HEK293 (cell line): ENCODE measurements around the gene NAGLU.

ENCODE experiments used
- FEZF1 ChIP-seq: fragments of 450-650 bp; formaldehyde crosslinking; IDR thresholded peaks from 2 replicates; pipeline ENCODE4 v1.5.1; 2016; ENCODE audit warnings: missing biosample characterization, missing genetic modification characterization
- IKZF3 ChIP-seq: fragments of 450-650 bp; IDR thresholded peaks from 2 replicates; pipeline ENCODE4 v1.5.0; 2018; ENCODE audit warnings: missing biosample characterization, mild to moderate bottlenecking, missing genetic modification characterization, moderate library complexity
- KLF1 ChIP-seq: fragments of 450-650 bp; formaldehyde crosslinking; IDR thresholded peaks from 2 replicates; pipeline ENCODE4 v1.5.1; 2016; ENCODE audit warnings: missing biosample characterization, missing genetic modification characterization
- KLF10 ChIP-seq: fragments of 450-650 bp; IDR thresholded peaks from 2 replicates; pipeline ENCODE4 v1.5.1; 2018; ENCODE audit warnings: missing biosample characterization, mild to moderate bottlenecking, missing genetic modification characterization
- KLF9 ChIP-seq: fragments of 450-650 bp; formaldehyde crosslinking; IDR thresholded peaks from 2 replicates; pipeline ENCODE4 v1.5.1; 2016; ENCODE audit warnings: missing biosample characterization, missing genetic modification characterization, low read depth
- MYNN ChIP-seq: fragments of 450-650 bp; formaldehyde crosslinking; IDR thresholded peaks from 2 replicates; pipeline ENCODE4 v1.5.1; 2016; ENCODE audit warnings: missing biosample characterization, missing genetic modification characterization, borderline replicate concordance
- MZF1 ChIP-seq: fragments of 450-650 bp; formaldehyde crosslinking; IDR thresholded peaks from 2 replicates; pipeline ENCODE4 v1.5.1; 2017; ENCODE audit warnings: missing biosample characterization, missing genetic modification characterization, borderline replicate concordance
- OVOL3 ChIP-seq: fragments of 450-650 bp; formaldehyde crosslinking; IDR thresholded peaks from 2 replicates; pipeline ENCODE4 v1.5.1; 2016; ENCODE audit warnings: missing biosample characterization, missing genetic modification characterization
- SETDB1 ChIP-seq: IDR thresholded peaks from one replicate; pipeline ENCODE4 v1.6.1; 2017; ENCODE audit warnings: mild to moderate bottlenecking, low read length, moderate library complexity, mixed read lengths; ENCODE audit not compliant: insufficient read length
- WT1 ChIP-seq: fragments of 450-650 bp; formaldehyde crosslinking; IDR thresholded peaks from 2 replicates; pipeline ENCODE4 v1.5.1; 2016; ENCODE audit warnings: missing biosample characterization, missing genetic modification characterization
- ZFHX2 ChIP-seq: fragments of 450-650 bp; formaldehyde crosslinking; conservative IDR thresholded peaks from 2 replicates; pipeline ENCODE4 v1.5.1; 2016; ENCODE audit warnings: missing biosample characterization, missing genetic modification characterization
- ZFP69B ChIP-seq: fragments of 450-650 bp; formaldehyde crosslinking; IDR thresholded peaks from 2 replicates; pipeline ENCODE4 v1.5.1; 2016; ENCODE audit warnings: missing biosample characterization, missing genetic modification characterization
- ZIC2 ChIP-seq: fragments of 450-650 bp; formaldehyde crosslinking; IDR thresholded peaks from 2 replicates; pipeline ENCODE4 v1.5.1; 2016; ENCODE audit warnings: missing biosample characterization, missing genetic modification characterization
- ZNF112 ChIP-seq: fragments of 450-650 bp; formaldehyde crosslinking; IDR thresholded peaks from 2 replicates; pipeline ENCODE4 v1.5.0; 2017; ENCODE audit warnings: missing biosample characterization, missing genetic modification characterization
- ZNF2 ChIP-seq: fragments of 450-650 bp; formaldehyde crosslinking; IDR thresholded peaks from 2 replicates; pipeline ENCODE4 v1.5.1; 2016; ENCODE audit warnings: missing biosample characterization, missing genetic modification characterization
- ZNF391 ChIP-seq: fragments of 450-650 bp; formaldehyde crosslinking; IDR thresholded peaks from 2 replicates; pipeline ENCODE4 v1.5.1; 2016; ENCODE audit warnings: low read depth, missing biosample characterization, missing genetic modification characterization, borderline replicate concordance
- ZNF394 ChIP-seq: fragments of 450-650 bp; formaldehyde crosslinking; IDR thresholded peaks from 2 replicates; pipeline ENCODE4 v1.5.1; 2016; ENCODE audit warnings: missing biosample characterization, missing genetic modification characterization, mild to moderate bottlenecking, moderate library complexity, borderline replicate concordance
- ZNF529 ChIP-seq: fragments of 450-650 bp; formaldehyde crosslinking; IDR thresholded peaks from 2 replicates; pipeline ENCODE4 v1.5.1; 2017; ENCODE audit warnings: missing genetic modification characterization, missing biosample characterization; ENCODE audit not compliant: insufficient replicate concordance
- ZNF585B ChIP-seq: fragments of 450-650 bp; formaldehyde crosslinking; IDR thresholded peaks from 2 replicates; pipeline ENCODE4 v1.5.1; 2016; ENCODE audit warnings: missing biosample characterization, missing genetic modification characterization
- ZNF600 ChIP-seq: fragments of 450-650 bp; formaldehyde crosslinking; IDR thresholded peaks from 2 replicates; pipeline ENCODE4 v1.5.1; 2016; ENCODE audit warnings: missing biosample characterization, missing genetic modification characterization
- ZNF76 ChIP-seq: fragments of 450-650 bp; formaldehyde crosslinking; IDR thresholded peaks from 2 replicates; pipeline ENCODE4; 2016; ENCODE audit warnings: low read depth, missing biosample characterization, missing genetic modification characterization, borderline replicate concordance
- ZNF776 ChIP-seq: fragments of 450-650 bp; formaldehyde crosslinking; IDR thresholded peaks from 2 replicates; pipeline ENCODE4 v1.5.0; 2017; ENCODE audit warnings: missing biosample characterization, missing genetic modification characterization, borderline replicate concordance
- ZXDB ChIP-seq: fragments of 450-650 bp; formaldehyde crosslinking; IDR thresholded peaks from 2 replicates; pipeline ENCODE4 v1.5.1; 2016; ENCODE audit warnings: missing biosample characterization, missing genetic modification characterization
- TF ChIP-seq, protein P1 (sequence below): fragments of 450-650 bp; formaldehyde crosslinking; IDR thresholded peaks from 2 replicates; pipeline ENCODE4 v1.5.1; 2016; ENCODE audit warnings: missing biosample characterization, missing genetic modification characterization
- TF ChIP-seq, protein P2 (sequence below): fragments of 450-650 bp; formaldehyde crosslinking; IDR thresholded peaks from 2 replicates; pipeline ENCODE4 v1.5.1; 2017; ENCODE audit warnings: missing biosample characterization, missing genetic modification characterization
- TF ChIP-seq, protein P3 (sequence below): fragments of 450-650 bp; formaldehyde crosslinking; IDR thresholded peaks from 2 replicates; pipeline ENCODE4 v1.5.1; 2016; ENCODE audit warnings: missing biosample characterization, missing genetic modification characterization
- TF ChIP-seq, protein P4 (sequence below): fragments of 450-650 bp; formaldehyde crosslinking; IDR thresholded peaks from 2 replicates; pipeline ENCODE4 v1.5.1; 2016; ENCODE audit warnings: missing biosample characterization, missing genetic modification characterization
- TF ChIP-seq, protein P5 (sequence below): fragments of 450-650 bp; formaldehyde crosslinking; IDR thresholded peaks from 2 replicates; pipeline ENCODE4 v1.5.1; 2016; ENCODE audit warnings: missing biosample characterization, missing genetic modification characterization
- TF ChIP-seq, protein P6 (sequence below): fragments of 450-650 bp; formaldehyde crosslinking; IDR thresholded peaks from 2 replicates; pipeline ENCODE4 v1.5.0; 2017; ENCODE audit warnings: missing biosample characterization, missing genetic modification characterization, borderline replicate concordance

NAGLU gene

DNA sequence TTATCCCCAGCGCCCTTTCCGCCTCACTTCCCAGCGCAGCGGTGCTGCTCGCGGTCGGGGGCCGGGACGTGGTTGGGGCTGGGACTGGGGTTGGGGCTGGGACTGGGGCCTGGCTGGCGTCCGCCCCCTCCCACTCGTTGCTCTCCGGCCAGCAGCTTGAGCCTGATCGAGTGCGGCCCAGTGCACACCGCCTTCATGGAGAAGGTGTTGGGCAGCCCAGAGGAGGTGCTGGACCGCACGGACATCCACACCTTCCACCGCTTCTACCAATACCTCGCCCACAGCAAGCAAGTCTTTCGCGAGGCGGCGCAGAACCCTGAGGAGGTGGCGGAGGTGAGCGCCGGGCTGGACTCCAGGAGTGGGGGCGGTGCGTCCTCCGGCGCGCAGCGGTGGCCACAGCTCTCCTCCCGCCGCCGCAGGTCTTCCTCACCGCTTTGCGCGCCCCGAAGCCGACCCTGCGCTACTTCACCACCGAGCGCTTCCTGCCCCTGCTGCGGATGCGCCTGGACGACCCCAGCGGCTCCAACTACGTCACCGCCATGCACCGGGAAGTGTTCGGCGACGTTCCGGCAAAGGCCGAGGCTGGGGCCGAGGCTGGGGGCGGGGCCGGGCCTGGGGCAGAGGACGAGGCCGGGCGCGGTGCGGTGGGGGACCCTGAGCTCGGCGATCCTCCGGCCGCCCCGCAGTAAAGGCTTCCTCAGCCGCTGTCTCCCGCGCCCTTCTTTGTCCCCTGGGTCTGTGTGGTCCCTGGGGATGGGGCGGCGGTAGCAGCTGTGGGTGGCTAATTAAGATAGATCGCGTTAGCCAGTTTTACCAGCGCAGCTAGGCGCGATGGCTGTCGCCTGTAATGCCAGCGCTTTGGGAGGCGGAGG lies 18.4 kb downstream of the NAGLU start (continued):
- TF ChIP-seq, protein P1, sequence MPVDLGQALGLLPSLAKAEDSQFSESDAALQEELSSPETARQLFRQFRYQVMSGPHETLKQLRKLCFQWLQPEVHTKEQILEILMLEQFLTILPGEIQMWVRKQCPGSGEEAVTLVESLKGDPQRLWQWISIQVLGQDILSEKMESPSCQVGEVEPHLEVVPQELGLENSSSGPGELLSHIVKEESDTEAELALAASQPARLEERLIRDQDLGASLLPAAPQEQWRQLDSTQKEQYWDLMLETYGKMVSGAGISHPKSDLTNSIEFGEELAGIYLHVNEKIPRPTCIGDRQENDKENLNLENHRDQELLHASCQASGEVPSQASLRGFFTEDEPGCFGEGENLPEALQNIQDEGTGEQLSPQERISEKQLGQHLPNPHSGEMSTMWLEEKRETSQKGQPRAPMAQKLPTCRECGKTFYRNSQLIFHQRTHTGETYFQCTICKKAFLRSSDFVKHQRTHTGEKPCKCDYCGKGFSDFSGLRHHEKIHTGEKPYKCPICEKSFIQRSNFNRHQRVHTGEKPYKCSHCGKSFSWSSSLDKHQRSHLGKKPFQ (tag by site-specific recombination), result no peak
- TF ChIP-seq, protein P2, sequence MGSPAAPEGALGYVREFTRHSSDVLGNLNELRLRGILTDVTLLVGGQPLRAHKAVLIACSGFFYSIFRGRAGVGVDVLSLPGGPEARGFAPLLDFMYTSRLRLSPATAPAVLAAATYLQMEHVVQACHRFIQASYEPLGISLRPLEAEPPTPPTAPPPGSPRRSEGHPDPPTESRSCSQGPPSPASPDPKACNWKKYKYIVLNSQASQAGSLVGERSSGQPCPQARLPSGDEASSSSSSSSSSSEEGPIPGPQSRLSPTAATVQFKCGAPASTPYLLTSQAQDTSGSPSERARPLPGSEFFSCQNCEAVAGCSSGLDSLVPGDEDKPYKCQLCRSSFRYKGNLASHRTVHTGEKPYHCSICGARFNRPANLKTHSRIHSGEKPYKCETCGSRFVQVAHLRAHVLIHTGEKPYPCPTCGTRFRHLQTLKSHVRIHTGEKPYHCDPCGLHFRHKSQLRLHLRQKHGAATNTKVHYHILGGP (tag by site-specific recombination), result no peak
- peak; percentile 94 for TF ChIP-seq KLF9 (tag by site-specific recombination)
- peak; percentile 99 for TF ChIP-seq ZXDB (tag by site-specific recombination)
- TF ChIP-seq ZFHX2 (tag by site-specific recombination), result peak; percentile 96
- TF ChIP-seq ZNF529, result no peak
- TF ChIP-seq, protein P3, sequence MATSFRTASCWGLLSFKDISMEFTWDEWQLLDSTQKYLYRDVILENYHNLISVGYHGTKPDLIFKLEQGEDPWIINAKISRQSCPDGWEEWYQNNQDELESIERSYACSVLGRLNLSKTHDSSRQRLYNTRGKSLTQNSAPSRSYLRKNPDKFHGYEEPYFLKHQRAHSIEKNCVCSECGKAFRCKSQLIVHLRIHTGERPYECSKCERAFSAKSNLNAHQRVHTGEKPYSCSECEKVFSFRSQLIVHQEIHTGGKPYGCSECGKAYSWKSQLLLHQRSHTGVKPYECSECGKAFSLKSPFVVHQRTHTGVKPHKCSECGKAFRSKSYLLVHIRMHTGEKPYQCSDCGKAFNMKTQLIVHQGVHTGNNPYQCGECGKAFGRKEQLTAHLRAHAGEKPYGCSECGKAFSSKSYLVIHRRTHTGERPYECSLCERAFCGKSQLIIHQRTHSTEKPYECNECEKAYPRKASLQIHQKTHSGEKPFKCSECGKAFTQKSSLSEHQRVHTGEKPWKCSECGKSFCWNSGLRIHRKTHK, result no peak
- peak; percentile 8; the same call in 1 of the 2 replicates for TF ChIP-seq WT1
- 0 out of 2 replicates have a peak, but pooled peaks have one; percentile 5 for TF ChIP-seq ZNF585B (tag by site-specific recombination)
- no peak for TF ChIP-seq OVOL3 (tag by site-specific recombination)
- no peak for TF ChIP-seq ZNF391 (tag by site-specific recombination)
- no peak for TF ChIP-seq MZF1 (tag by site-specific recombination)
- no peak for TF ChIP-seq MYNN
- TF ChIP-seq ZIC2, result peak; percentile 96
- TF ChIP-seq, protein P4, sequence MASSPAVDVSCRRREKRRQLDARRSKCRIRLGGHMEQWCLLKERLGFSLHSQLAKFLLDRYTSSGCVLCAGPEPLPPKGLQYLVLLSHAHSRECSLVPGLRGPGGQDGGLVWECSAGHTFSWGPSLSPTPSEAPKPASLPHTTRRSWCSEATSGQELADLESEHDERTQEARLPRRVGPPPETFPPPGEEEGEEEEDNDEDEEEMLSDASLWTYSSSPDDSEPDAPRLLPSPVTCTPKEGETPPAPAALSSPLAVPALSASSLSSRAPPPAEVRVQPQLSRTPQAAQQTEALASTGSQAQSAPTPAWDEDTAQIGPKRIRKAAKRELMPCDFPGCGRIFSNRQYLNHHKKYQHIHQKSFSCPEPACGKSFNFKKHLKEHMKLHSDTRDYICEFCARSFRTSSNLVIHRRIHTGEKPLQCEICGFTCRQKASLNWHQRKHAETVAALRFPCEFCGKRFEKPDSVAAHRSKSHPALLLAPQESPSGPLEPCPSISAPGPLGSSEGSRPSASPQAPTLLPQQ, result 0 out of 2 replicates have a peak, but pooled peaks have one; percentile 38
- no peak; the same call in 1 of the 2 replicates for TF ChIP-seq ZNF76
- peak; percentile 76; the same call in 1 of the 2 replicates for TF ChIP-seq KLF10 (tag by site-specific recombination)
- no peak for TF ChIP-seq SETDB1
- peak; percentile 71; the same call in 1 of the 2 replicates for TF ChIP-seq IKZF3 (tag by site-specific recombination)
- TF ChIP-seq ZNF600 (tag by site-specific recombination), result peak; percentile 99
- TF ChIP-seq, protein P5, sequence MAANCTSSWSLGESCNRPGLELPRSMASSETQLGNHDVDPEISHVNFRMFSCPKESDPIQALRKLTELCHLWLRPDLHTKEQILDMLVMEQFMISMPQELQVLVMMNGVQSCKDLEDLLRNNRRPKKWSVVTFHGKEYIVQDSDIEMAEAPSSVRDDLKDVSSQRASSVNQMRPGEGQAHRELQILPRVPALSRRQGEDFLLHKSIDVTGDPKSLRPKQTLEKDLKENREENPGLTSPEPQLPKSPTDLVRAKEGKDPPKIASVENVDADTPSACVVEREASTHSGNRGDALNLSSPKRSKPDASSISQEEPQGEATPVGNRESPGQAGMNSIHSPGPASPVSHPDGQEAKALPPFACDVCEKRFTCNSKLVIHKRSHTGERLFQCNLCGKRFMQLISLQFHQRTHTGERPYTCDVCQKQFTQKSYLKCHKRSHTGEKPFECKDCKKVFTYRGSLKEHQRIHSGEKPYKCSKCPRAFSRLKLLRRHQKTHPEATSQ (tag by site-specific recombination), result 0 out of 2 replicates have a peak, but pooled peaks have one; percentile 19
- TF ChIP-seq FEZF1, result no peak
- TF ChIP-seq ZNF776 (tag by site-specific recombination), result no peak
- no peak for TF ChIP-seq ZNF112 (tag by site-specific recombination)
- TF ChIP-seq, protein P6, sequence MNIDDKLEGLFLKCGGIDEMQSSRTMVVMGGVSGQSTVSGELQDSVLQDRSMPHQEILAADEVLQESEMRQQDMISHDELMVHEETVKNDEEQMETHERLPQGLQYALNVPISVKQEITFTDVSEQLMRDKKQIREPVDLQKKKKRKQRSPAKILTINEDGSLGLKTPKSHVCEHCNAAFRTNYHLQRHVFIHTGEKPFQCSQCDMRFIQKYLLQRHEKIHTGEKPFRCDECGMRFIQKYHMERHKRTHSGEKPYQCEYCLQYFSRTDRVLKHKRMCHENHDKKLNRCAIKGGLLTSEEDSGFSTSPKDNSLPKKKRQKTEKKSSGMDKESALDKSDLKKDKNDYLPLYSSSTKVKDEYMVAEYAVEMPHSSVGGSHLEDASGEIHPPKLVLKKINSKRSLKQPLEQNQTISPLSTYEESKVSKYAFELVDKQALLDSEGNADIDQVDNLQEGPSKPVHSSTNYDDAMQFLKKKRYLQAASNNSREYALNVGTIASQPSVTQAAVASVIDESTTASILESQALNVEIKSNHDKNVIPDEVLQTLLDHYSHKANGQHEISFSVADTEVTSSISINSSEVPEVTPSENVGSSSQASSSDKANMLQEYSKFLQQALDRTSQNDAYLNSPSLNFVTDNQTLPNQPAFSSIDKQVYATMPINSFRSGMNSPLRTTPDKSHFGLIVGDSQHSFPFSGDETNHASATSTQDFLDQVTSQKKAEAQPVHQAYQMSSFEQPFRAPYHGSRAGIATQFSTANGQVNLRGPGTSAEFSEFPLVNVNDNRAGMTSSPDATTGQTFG (tag by site-specific recombination), result no peak
- peak; percentile 85; the same call in 1 of the 2 replicates for TF ChIP-seq ZNF2 (tag by site-specific recombination)
- TF ChIP-seq KLF1 (tag by site-specific recombination), result peak; percentile 34
- TF ChIP-seq ZNF394 (tag by site-specific recombination), result peak; percentile 92
- peak; percentile 19; the same call in 1 of the 2 replicates for TF ChIP-seq ZFP69B
